A673 (cell line): ENCODE data around the gene MYO18B. TPM values are rescaled to one million over a fixed set of nuclear protein-coding genes. Genes with fewer than 3 reads are reported as not detected.

Source experiments
- BruUV-seq: library from RNA; stranded (reverse); fragments of 400-500 nt; replicated peaks from 2 replicates; lab custom pipeline; 2021; lab: Mats Ljungman, UMichigan
- CTCF ChIA-PET: fragments of 300-600 bp; sonication (Branson Sonifier 250); formaldehyde crosslinking; loops from one replicate; lab custom pipeline; 2022; ENCODE audit warnings: antibody characterized with exemption; lab: Charles Lee
- POLR2A ChIA-PET: fragments of 300-600 bp; sonication (Branson Sonifier 250); formaldehyde crosslinking; loops from one replicate; lab custom pipeline; 2022; ENCODE audit warnings: antibody characterized with exemption; ENCODE audit not compliant: low non-redundant PET; lab: Charles Lee
- DNase-seq: peaks from one replicate; pipeline ENCODE4 v3.0.0-alpha.2; 2015; ENCODE audit warnings: low spot score
- H3K27ac ChIP-seq: fragments of 200-600 bp; sonication (generic); 2 replicates; pipeline ENCODE4 v1.5.1; 2016; ENCODE audit warnings: mixed run types, low read depth, mild to moderate bottlenecking, mixed read lengths, antibody characterized with exemption, low read length; ENCODE audit not compliant: poor library complexity, severe bottlenecking
- H3K27me3 ChIP-seq: fragments of 200-600 bp; sonication (generic); replicated peaks from 2 replicates; pipeline ENCODE4 v1.6.1; 2017; ENCODE audit warnings: mixed run types, low read depth, mild to moderate bottlenecking, mixed read lengths, antibody characterized with exemption, low read length; ENCODE audit not compliant: insufficient read depth, poor library complexity
- H3K36me3 ChIP-seq: fragments of 200-600 bp; sonication (generic); 2 replicates; pipeline ENCODE4 v1.6.1; 2016; ENCODE audit warnings: mixed run types, mild to moderate bottlenecking, mixed read lengths, antibody characterized with exemption, low read length; ENCODE audit not compliant: insufficient read depth, poor library complexity, severe bottlenecking
- H3K4me1 ChIP-seq: fragments of 200-600 bp; sonication (generic); 2 replicates; pipeline ENCODE4 v1.6.1; 2017; ENCODE audit warnings: mixed run types, mild to moderate bottlenecking, mixed read lengths, antibody characterized with exemption, low read length; ENCODE audit not compliant: insufficient read depth, poor library complexity, severe bottlenecking
- H3K4me3 ChIP-seq: fragments of 200-600 bp; sonication (generic); 2 replicates; pipeline ENCODE4 v1.5.1; 2016; ENCODE audit warnings: low read depth, mixed run types, mild to moderate bottlenecking, mixed read lengths, low read length; ENCODE audit not compliant: poor library complexity, severe bottlenecking
- H3K9me3 ChIP-seq: fragments of 200-600 bp; sonication (generic); 2 replicates; pipeline ENCODE4 v1.6.1; 2016; ENCODE audit warnings: mixed run types, low read depth, mild to moderate bottlenecking, mixed read lengths, antibody characterized with exemption, low read length; ENCODE audit not compliant: poor library complexity, severe bottlenecking
- EZH2 ChIP-seq: fragments of 200-600 bp; sonication (generic); IDR thresholded peaks from 2 replicates; pipeline ENCODE4 v1.6.1; 2017; ENCODE audit warnings: borderline replicate concordance, low read depth, mild to moderate bottlenecking, mixed read lengths, antibody characterized with exemption, low read length; ENCODE audit not compliant: poor library complexity, severe bottlenecking
- intact Hi-C: fragments of 100-400 bp; cut with micrococcal nuclease; formaldehyde crosslinking; loops from one replicate; pipeline ENCODE4 v1.10.0; 2022; ENCODE audit not compliant: unreplicated experiment
- total RNA-seq: library from RNA; stranded (reverse); gene quantifications from 2 replicates; pipeline ENCODE4 v1.2.3, GENCODE V29; 2021
- TF ChIP-seq, protein P1 (sequence below): fragments of 300-800, 200-600 bp; sonication (generic); conservative IDR thresholded peaks from 2 replicates; pipeline ENCODE4 v1.5.1; 2017; ENCODE audit warnings: low read depth, mild to moderate bottlenecking, antibody characterized with exemption, low read length, moderate library complexity, mixed read lengths

The MYO18B gene
- total RNA-seq, 1 experiment from 2014 or later, result not detected

DNA sequence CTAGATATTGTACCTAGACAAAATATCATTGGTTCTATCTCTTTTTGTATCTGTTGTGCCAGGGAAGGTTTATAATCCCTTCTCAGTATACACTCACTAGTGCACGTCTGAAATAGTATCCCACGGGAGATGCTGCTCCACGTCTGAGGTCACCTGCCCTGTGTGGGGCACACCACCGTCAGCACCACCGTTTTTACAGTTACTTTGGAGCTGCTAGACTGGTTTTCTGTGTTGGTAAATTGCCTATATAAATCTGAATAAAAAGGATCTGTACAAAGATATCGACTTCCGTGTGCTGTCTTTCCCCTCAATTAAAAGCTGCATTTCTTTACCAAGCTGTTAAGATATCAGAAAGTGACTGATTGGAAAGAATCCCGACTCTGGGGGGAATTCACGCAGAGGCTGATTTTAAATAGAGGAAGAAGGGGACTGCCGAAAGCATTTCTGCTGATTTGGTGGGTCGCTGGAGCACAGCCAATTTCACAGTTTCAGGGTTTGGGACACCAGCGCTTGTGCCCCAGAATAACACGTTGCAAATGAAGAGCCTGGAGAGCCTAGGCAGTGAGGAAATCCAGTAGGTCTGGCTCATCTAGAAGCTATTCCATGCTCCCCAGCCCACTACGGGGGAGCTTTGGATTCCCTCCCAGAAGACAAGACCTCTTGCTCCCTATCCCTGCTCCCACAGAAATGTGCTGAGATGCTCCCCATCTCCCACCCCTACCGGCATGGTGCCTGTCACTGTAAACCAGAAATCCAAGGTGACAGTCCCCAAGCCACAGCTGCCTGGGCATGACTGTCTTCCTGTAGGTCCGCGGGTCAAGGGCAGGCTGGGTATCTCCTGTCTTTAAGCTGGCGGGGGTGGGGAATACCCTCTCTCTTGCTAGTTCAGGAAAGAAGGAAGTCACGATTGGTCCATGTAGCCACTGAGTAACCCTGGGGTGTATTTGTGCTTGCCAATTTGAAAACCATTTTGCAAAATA lies 12.7 kb upstream of the MYO18B start:
- Histone ChIP-seq H3K4me3 (no peak overlapping the region), H3K36me3 (no peaks in the 10 kb centered on the region), H3K4me1 (peaks cover 6% of the 10 kb centered on the region), H3K27ac (no peak overlapping the region), H3K27me3 (no peaks in the 10 kb centered on the region), H3K9me3 (no peaks in the 10 kb centered on the region)
- no peak for DNase-seq
- no TSS peak for BruUV-seq
- CTCF ChIA-PET, result no interaction called here
- POLR2A ChIA-PET, result no interaction called here
- TF ChIP-seq, protein P1, sequence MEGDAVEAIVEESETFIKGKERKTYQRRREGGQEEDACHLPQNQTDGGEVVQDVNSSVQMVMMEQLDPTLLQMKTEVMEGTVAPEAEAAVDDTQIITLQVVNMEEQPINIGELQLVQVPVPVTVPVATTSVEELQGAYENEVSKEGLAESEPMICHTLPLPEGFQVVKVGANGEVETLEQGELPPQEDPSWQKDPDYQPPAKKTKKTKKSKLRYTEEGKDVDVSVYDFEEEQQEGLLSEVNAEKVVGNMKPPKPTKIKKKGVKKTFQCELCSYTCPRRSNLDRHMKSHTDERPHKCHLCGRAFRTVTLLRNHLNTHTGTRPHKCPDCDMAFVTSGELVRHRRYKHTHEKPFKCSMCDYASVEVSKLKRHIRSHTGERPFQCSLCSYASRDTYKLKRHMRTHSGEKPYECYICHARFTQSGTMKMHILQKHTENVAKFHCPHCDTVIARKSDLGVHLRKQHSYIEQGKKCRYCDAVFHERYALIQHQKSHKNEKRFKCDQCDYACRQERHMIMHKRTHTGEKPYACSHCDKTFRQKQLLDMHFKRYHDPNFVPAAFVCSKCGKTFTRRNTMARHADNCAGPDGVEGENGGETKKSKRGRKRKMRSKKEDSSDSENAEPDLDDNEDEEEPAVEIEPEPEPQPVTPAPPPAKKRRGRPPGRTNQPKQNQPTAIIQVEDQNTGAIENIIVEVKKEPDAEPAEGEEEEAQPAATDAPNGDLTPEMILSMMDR, result no peak
- TF ChIP-seq EZH2, result no peak
- intact Hi-C loops, result no loop called here

- Histone ChIP-seq H3K27me3 (no peaks in the 10 kb centered on the region), H3K9me3 (no peaks in the 10 kb centered on the region), H3K27ac (no peak overlapping the region), H3K4me3 (no peak overlapping the region), H3K36me3 (no peaks in the 10 kb centered on the region), H3K4me1 (peaks cover 6% of the 10 kb centered on the region)
- TF ChIP-seq EZH2, result no peak
- TF ChIP-seq, protein P1, result no peak
- no TSS peak for BruUV-seq
- ChIA-PET POLR2A (no interaction called here), CTCF (no interaction called here)
- intact Hi-C loops, result no loop called here
- no peak for DNase-seq
Measured at GRCh38 chr22:25735650-25736049, 6.3 kb upstream of the MYO18B start.

DNA sequence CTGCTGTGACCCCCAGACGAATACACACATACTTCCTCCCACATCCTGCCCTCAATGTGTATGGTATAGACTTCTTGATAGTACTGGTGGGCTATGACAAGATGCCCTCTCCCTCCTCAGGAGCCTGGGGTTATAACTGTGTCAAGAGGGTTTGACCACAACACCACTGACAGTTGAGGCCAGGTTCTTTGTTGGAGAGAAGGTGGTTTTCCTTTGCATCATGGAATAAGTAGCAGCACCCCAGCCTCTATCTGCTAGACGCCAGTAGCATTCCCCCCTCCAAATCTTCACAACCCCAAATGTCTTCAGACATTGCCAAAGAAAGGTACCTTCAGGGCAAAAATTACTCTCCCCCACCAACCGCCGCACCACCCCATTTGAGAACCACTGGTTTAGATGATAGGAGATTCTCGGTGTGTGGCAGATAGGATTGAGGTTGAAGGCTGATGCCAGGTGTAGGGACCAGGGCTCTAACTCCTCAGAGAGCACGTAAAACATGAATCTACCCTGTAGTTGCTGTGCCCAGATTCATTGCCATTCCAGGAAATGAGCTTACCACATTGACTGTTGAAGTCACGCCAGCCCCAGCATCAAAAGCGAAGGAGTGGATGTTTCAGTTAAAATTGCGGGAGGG lies 5.5 kb upstream of the MYO18B start:
- Histone ChIP-seq H3K4me3 (no peak overlapping the region), H3K27me3 (no peaks in the 10 kb centered on the region), H3K27ac (no peak overlapping the region), H3K4me1 (peaks cover 6% of the 10 kb centered on the region), H3K36me3 (no peaks in the 10 kb centered on the region), H3K9me3 (no peaks in the 10 kb centered on the region)
- intact Hi-C loops, result no loop called here
- TF ChIP-seq, protein P1, result no peak
- no peak for TF ChIP-seq EZH2
- CTCF ChIA-PET, result no interaction called here
- POLR2A ChIA-PET, result no interaction called here
- DNase-seq, result no peak
- no TSS peak for BruUV-seq
